K562 (cell line): Measurements from ENCODE around the gene ALG11. TPM values are rescaled to one million over a fixed set of nuclear protein-coding genes. Genes with fewer than 3 reads are reported as not detected.

Experiments
- EP400 ChIP-seq: fragments of 450-650 bp; IDR thresholded peaks from 2 replicates; pipeline ENCODE4 v1.6.1; 2017; ENCODE audit warnings: antibody characterized with exemption, mild to moderate bottlenecking, moderate library complexity
- HDAC6 ChIP-seq: IDR thresholded peaks from 2 replicates; pipeline ENCODE4 v1.6.1; 2012; ENCODE audit warnings: low read depth, mild to moderate bottlenecking, control low read depth, inconsistent platforms, low read length, moderate library complexity
- RB1 ChIP-seq: fragments of 450-650 bp; IDR thresholded peaks from 2 replicates; pipeline ENCODE4 v1.6.1; 2017; ENCODE audit warnings: low read depth, mild to moderate bottlenecking
- RNF2 ChIP-seq: sonication (generic); IDR thresholded peaks from 2 replicates; pipeline ENCODE4 v1.6.1; 2016
- SMAD4 ChIP-seq: fragments of 250-450 bp; sonication (Bioruptor Pico); conservative IDR thresholded peaks from 2 replicates; pipeline ENCODE4 v1.8.0; 2021; ENCODE audit warnings: inconsistent platforms, mild to moderate bottlenecking, moderate library complexity
- SREBF1 ChIP-seq: fragments of 150-350 bp; IDR thresholded peaks from 2 replicates; pipeline ENCODE4 v1.6.1; 2014; ENCODE audit warnings: antibody characterized with exemption, low read depth, low read length, borderline replicate concordance
- ZNF12 ChIP-seq: sonication (generic); formaldehyde crosslinking; IDR thresholded peaks from 2 replicates; pipeline ENCODE4 v1.4.0; 2020; ENCODE audit warnings: mild to moderate bottlenecking, missing genetic modification reagents
- ZNF280A ChIP-seq: fragments of 450-650 bp; IDR thresholded peaks from 2 replicates; pipeline ENCODE4 v1.6.1; 2018; ENCODE audit warnings: mild to moderate bottlenecking, low read depth; ENCODE audit not compliant: partially characterized antibody
- ZNF518B ChIP-seq: fragments of 250-450 bp; sonication (Bioruptor Pico); IDR thresholded peaks from 2 replicates; pipeline ENCODE4 v1.5.0; 2021; ENCODE audit warnings: mild to moderate bottlenecking, moderate library complexity
- ZNF695 ChIP-seq: fragments of 450-650 bp; formaldehyde crosslinking; IDR thresholded peaks from 2 replicates; pipeline ENCODE4 v1.4.0; 2020; ENCODE audit warnings: mild to moderate bottlenecking, moderate library complexity
- polyA plus RNA-seq, 8 experiments: library from polyadenylated mRNA; depleted of rRNA in 4 of 8; stranded (reverse) in 5 of 8; unstranded in 3 of 8; fragments of >200 nt; fragmentation: Nextera tagmentation in 2 of 8; fragmentation: Illumina TruSeq in 1 of 8; extraction: Ambion mirVana in 2 of 8; extraction: Trizol in 1 of 8; gene quantifications; 2 replicates each; pipeline versions ENCODE4 v1.2.1 to v1.2.3, GENCODE V29; 2011 to 2014; ENCODE audit warnings: inconsistent platforms in 1 of 8, missing spikeins in 1 of 8
- total RNA-seq, 7 experiments: library from RNA; depleted of rRNA in 6 of 7; stranded (reverse); fragments of >200 nt in 6 of 7; fragmentation: Illumina TruSeq in 2 of 7; extraction: Trizol in 2 of 7; gene quantifications; 2 replicates each; pipeline versions ENCODE4 v1.2.1 to v1.2.3, GENCODE V29; 2011 to 2021; ENCODE audit warnings: low replicate concordance in 1 of 7
- TF ChIP-seq, protein P1 (sequence below): fragments of 200-600 bp; sonication (generic); IDR thresholded peaks from one replicate; pipeline ENCODE4 v1.6.1; 2012; ENCODE audit warnings: mild to moderate bottlenecking, low read depth, low read length, inconsistent platforms

ALG11 gene
- total and polyA plus RNA-seq, 9 of the 15 experiments (the other 6 are each of a cell fraction or from before 2014, with no cell fraction given) = 7.3 to 19.2 (median 16.3) TPM

GRCh38 chr13:52067237-52067636 lies 55.0 kb downstream of the ALG11 start (continued):
- TF ChIP-seq ZNF518B (CRISPR knock-in tag) (no peak), ZNF280A (peak; percentile 83), EP400 (no peak), HDAC6 (no peak), ZNF695 (CRISPR knock-in tag) (no peak), SREBF1 (no peak), RNF2 (no peak), SMAD4 (0 out of 2 replicates have a peak, but pooled peaks have one; percentile 27), ZNF12 (CRISPR knock-in tag) (no peak), RB1 (no peak)
- TF ChIP-seq, protein P1, sequence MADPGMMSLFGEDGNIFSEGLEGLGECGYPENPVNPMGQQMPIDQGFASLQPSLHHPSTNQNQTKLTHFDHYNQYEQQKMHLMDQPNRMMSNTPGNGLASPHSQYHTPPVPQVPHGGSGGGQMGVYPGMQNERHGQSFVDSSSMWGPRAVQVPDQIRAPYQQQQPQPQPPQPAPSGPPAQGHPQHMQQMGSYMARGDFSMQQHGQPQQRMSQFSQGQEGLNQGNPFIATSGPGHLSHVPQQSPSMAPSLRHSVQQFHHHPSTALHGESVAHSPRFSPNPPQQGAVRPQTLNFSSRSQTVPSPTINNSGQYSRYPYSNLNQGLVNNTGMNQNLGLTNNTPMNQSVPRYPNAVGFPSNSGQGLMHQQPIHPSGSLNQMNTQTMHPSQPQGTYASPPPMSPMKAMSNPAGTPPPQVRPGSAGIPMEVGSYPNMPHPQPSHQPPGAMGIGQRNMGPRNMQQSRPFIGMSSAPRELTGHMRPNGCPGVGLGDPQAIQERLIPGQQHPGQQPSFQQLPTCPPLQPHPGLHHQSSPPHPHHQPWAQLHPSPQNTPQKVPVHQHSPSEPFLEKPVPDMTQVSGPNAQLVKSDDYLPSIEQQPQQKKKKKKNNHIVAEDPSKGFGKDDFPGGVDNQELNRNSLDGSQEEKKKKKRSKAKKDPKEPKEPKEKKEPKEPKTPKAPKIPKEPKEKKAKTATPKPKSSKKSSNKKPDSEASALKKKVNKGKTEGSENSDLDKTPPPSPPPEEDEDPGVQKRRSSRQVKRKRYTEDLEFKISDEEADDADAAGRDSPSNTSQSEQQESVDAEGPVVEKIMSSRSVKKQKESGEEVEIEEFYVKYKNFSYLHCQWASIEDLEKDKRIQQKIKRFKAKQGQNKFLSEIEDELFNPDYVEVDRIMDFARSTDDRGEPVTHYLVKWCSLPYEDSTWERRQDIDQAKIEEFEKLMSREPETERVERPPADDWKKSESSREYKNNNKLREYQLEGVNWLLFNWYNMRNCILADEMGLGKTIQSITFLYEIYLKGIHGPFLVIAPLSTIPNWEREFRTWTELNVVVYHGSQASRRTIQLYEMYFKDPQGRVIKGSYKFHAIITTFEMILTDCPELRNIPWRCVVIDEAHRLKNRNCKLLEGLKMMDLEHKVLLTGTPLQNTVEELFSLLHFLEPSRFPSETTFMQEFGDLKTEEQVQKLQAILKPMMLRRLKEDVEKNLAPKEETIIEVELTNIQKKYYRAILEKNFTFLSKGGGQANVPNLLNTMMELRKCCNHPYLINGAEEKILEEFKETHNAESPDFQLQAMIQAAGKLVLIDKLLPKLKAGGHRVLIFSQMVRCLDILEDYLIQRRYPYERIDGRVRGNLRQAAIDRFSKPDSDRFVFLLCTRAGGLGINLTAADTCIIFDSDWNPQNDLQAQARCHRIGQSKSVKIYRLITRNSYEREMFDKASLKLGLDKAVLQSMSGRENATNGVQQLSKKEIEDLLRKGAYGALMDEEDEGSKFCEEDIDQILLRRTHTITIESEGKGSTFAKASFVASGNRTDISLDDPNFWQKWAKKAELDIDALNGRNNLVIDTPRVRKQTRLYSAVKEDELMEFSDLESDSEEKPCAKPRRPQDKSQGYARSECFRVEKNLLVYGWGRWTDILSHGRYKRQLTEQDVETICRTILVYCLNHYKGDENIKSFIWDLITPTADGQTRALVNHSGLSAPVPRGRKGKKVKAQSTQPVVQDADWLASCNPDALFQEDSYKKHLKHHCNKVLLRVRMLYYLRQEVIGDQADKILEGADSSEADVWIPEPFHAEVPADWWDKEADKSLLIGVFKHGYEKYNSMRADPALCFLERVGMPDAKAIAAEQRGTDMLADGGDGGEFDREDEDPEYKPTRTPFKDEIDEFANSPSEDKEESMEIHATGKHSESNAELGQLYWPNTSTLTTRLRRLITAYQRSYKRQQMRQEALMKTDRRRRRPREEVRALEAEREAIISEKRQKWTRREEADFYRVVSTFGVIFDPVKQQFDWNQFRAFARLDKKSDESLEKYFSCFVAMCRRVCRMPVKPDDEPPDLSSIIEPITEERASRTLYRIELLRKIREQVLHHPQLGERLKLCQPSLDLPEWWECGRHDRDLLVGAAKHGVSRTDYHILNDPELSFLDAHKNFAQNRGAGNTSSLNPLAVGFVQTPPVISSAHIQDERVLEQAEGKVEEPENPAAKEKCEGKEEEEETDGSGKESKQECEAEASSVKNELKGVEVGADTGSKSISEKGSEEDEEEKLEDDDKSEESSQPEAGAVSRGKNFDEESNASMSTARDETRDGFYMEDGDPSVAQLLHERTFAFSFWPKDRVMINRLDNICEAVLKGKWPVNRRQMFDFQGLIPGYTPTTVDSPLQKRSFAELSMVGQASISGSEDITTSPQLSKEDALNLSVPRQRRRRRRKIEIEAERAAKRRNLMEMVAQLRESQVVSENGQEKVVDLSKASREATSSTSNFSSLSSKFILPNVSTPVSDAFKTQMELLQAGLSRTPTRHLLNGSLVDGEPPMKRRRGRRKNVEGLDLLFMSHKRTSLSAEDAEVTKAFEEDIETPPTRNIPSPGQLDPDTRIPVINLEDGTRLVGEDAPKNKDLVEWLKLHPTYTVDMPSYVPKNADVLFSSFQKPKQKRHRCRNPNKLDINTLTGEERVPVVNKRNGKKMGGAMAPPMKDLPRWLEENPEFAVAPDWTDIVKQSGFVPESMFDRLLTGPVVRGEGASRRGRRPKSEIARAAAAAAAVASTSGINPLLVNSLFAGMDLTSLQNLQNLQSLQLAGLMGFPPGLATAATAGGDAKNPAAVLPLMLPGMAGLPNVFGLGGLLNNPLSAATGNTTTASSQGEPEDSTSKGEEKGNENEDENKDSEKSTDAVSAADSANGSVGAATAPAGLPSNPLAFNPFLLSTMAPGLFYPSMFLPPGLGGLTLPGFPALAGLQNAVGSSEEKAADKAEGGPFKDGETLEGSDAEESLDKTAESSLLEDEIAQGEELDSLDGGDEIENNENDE = no peak
